Erythroblast (primary cell): ENCODE measurements around the gene HSPA12B.

ENCODE experiments used
- DNase-seq, 2 experiments: peaks; one replicate each; lab custom pipeline; 2025; lab: John Stamatoyannopoulos, UW
- GATA1 ChIP-seq: IDR thresholded peaks from 2 replicates; pipeline ENCODE4 v1.6.1; 2011; ENCODE audit warnings: low read depth, mild to moderate bottlenecking, control low read depth, low read length, moderate library complexity
- POLR2A ChIP-seq: IDR thresholded peaks from 2 replicates; pipeline ENCODE4 v1.6.1; 2011; ENCODE audit warnings: mild to moderate bottlenecking, low read length

The HSPA12B gene

GRCh38 chr20:3728876-3729275, 3.6 kb upstream of the HSPA12B start:
- DNase-seq: no peak
- no peak for TF ChIP-seq POLR2A
- TF ChIP-seq GATA1: no peak

- TF ChIP-seq GATA1: no peak
- no peak for TF ChIP-seq POLR2A
- no peak for DNase-seq
Measured at GRCh38 chr20:3729378-3729777, 3.1 kb upstream of the HSPA12B start.

GRCh38 chr20:3729811-3730540, 2.5 kb upstream of the HSPA12B start:
- DNase-seq: no peak
- TF ChIP-seq GATA1: no peak
- no peak for TF ChIP-seq POLR2A

- TF ChIP-seq GATA1 (no peak), POLR2A (no peak)
- DNase-seq: no peak
Measured at GRCh38 chr20:3730803-3731672, 1.4 kb upstream of the HSPA12B start.

GRCh38 chr20:3731944-3732326, 550 bp upstream of the HSPA12B start:
- DNase-seq: no peak
- TF ChIP-seq GATA1 (no peak), POLR2A (no peak)

GRCh38 chr20:3733119-3733995, 872 bp downstream of the HSPA12B start:
- no peak for DNase-seq
- TF ChIP-seq POLR2A: no peak
- no peak for TF ChIP-seq GATA1

GRCh38 chr20:3734111-3734843, 1.8 kb downstream of the HSPA12B start:
- DNase-seq: no peak
- TF ChIP-seq GATA1 (no peak), POLR2A (no peak)

- no peak for DNase-seq
Measured at GRCh38 chr20:3735768-3736167, 3.3 kb downstream of the HSPA12B start.

GRCh38 chr20:3738111-3739053, 5.9 kb downstream of the HSPA12B start:
- no peak for TF ChIP-seq POLR2A
- no peak for TF ChIP-seq GATA1
- peak; percentile 34 to 76 for DNase-seq

More at GRCh38 chr20:3735768-3736167, 3.3 kb downstream of the HSPA12B start:
- TF ChIP-seq GATA1: no peak
- no peak for TF ChIP-seq POLR2A

- DNase-seq: no peak
- no peak for TF ChIP-seq POLR2A
- TF ChIP-seq GATA1: no peak
Measured at GRCh38 chr20:3739054-3739925, 6.8 kb downstream of the HSPA12B start.

GRCh38 chr20:3739926-3740451, 7.5 kb downstream of the HSPA12B start:
- TF ChIP-seq GATA1 (no peak), POLR2A (no peak)
- peak; percentile 39 to 46 for DNase-seq
